HG03095 (cell line): ENCODE results near the gene SLC1A7.

Experiments used
- ATAC-seq: cut with Tn5 transposase; IDR thresholded peaks from one replicate; pipeline ENCODE4 v1.9.1; 2021; ENCODE audit warnings: moderate library complexity; ENCODE audit not compliant: unreplicated experiment

Gene SLC1A7

DNA sequence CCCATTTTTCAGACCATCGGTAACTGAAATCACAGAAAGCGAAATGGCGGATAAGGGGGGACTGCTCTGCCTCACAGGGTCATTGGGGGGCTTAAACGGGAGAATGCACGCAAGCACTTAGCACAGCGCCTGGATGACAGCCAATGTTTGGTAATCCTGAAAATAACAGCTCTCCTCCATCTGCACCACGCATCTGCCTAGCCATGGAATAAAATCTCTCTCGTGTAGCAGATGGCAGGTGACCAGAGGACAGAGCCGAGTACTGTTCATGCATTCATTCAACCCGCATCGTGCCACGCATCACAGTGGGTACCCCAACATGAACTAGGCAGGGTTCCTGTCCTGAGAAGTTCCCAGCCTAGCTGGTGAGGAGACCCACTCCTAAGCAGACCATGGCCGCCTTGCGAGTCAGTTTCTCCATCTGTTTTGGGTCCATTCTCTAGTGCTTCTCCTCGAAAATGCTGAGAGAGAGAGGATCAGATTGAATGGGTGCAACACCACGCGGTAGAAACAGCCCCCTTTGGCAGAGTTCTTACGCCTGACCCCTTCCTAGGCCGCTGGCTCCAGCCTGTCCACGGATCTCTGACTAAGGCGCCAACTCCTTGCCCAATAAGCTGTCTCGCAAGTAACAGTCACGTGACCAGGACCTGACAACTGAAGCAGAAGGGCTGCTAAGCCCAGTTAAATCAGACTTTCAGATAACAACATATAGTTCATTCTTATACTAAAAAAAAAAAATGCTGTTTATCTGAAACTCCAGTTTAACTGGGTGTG lies 7.3 kb downstream of the SLC1A7 start:
- ATAC-seq: no peak

DNA sequence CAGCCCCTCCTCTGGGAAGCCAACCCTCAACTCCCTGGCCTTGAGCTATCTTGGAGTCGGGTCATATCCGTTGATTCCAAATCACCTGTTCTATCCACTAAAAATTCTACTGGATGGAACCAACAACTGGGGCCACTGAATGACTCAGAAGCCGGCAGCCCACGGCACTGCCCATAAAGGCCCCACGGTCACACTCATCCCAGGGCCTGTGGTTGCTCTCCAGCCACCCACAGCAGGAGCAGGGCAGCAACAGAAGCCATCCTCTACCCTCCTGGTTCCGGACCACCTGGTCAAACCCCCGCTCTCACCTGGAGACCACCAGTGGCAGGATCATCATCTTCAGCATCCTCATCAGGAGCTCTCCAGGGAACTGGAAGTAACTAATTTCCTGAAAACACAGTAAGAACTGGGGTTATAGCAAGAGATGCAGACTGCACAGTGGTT lies 8.4 kb downstream of the SLC1A7 start:
- ATAC-seq: no peak

DNA sequence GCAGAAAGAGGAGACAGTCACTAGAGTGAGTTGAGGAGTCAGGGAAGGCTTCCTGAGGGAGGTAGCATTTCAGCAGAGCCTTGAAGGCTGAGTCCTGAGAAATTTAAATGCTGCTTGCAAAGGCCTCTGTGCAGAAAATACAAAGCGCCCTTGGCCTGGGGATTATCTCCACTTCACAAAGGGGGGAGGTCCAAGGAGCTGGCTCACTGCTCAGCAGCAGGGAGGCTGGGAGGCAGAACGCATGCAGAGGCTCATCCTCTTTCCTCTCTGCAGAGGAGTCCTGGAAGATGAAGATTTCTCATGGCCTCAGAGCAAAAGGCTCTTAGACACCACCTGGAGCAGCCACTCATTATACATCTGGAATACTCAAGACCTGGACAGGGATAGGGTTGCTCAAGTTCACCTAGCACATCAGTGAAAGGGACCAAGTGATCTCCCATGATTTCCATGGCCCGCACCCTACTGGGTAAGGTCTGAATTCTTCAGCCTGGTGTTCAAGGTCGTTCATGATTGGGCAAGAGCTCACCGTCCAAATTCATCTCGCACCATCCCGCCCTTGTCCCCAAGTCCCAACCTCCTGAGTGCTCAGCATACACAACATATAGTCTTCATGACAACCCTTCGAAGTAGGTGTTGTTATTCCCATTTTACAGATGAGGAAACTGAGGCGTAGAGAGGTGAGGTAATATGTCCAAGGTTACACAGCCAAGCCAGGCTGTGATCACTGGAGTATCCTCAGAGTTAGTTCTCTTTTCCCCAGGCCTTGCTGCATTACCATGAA lies 9.0 kb downstream of the SLC1A7 start:
- no peak for ATAC-seq

DNA sequence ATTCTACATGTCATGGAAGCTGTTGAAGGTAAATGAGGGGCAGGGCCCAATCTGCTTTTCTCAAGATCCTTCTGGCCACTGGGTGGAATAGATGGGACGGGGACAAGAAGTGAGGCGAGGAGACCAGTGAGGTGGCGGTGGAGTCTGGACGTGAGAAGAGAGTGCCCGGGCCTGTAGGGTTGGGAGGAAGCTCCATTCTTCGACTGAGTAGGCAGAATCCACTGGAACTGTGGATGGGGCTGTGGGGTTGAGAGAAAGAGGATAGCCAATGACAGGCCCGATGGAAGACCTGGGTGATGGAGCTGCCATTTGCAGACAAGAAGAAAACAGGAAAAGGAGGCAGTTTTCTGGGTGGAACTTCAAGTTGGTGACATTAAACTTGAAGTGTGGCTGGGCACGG lies 10.3 kb downstream of the SLC1A7 start:
- ATAC-seq: no peak

DNA sequence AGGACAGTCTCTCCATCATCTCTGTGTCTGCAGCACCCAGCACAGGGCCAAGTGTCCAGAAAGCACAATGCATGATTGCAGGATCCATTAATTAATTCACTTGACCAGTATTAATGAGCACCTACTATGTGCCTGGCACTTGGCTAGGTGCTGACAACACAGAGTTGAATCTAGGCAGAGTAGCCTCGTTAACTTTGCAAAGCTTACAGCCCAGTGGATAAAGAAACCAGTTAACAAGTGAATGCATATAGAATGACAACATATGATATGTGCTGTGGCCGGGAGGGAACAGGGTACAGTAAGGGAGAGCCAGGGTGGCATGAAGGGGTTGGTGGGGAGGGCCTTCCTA lies 10.9 kb downstream of the SLC1A7 start:
- no peak for ATAC-seq

DNA sequence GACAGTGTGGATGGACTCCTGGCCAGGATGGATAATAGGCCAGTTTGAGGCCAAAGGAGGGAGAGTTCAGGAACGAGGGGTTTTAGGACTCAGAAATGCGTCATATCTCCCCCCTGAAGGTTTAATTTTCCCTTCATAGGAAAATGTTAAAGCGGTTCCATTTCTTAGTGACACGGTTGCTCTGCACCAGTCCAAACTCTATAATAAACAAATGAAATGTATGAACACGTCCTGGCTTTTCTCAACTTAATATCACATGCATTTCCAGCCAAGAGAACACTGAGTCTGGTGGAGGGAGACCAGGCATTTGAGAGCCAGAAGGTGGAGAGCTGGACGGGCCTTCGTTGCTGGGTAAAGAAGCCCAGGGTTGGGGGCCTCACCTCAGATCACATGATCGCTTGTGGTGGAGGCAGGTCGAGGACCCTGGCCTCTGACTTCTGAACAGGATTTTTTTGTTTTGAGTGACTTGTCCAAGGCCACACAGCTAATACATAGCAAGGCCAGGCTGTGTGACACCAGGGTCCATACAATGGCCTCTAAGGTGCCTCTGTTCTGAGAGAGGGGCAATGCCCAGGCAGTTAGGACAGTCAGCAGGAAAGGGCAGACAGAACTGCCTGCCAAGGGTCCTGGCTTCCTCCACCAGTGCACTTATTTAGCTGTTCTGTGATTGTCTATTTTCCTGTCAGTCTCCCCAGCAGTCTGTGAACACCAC lies 11.4 kb downstream of the SLC1A7 start:
- no peak for ATAC-seq

DNA sequence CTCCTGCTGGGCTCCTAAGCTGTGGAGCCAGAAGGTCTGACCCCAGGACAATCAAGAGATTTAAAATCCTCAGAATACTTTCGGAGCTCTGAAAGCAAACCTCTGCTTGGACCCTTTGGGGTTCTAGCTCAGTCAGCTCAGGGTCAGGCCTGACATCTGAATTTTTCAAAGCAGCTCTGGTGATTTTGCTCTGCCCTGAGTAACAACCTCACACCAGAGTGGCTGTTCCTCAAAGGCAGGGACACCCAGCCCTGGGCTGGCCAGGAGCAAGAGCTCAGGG lies 11.9 kb downstream of the SLC1A7 start:
- ATAC-seq: no peak

DNA sequence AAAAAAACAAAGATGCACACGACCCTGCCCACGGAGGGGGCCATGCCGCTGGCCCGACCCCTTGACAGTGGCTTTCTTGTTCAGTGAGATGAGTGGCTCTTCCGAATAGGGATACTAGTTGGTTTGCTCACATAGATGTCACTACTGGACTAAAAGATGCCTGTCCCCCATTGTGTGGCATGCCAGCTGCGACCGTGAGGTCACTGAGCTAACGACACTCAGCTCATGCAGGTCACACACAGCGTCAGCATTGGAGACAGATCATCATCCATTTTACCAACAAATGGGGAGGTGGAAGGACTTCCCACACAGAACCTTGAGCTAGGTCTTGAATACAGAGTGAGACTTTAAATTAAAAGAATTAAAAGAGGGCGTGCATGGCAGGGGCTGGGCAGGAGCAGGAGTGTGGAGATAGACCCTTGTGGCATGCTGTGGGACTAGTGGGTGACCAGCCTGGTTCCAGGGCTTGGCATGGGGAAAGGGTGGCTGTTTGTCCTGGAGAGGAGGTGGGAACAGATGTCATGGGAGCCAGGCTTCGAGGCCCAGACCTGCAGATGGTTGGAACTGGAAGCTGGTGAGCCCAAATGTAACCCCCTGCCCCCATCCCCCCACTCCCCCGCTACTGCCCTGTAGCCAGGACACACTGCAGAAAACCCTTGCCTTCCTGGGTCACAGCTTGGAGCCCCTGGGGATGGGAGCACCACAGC lies 12.4 kb downstream of the SLC1A7 start:
- no peak for ATAC-seq

DNA sequence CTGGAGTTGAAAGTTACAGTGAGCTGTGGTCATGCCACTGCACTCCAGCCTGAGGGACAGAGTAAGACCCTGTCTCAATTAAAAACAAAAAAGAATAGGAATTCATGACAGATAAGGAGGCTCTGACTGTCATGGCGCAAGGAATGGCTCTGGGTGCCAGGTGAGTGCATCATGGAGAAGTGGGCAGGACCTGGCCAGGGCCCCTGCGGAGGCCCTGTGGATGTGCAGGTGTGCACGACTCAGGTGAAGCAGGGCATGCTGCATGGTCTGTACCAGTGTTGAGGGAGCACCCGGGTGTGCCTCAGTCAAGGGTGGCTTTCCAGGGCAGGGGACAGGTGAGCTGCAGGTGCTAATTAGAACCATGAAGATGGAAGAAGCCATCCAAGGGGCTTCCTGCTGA lies 14.0 kb downstream of the SLC1A7 start:
- no peak for ATAC-seq

DNA sequence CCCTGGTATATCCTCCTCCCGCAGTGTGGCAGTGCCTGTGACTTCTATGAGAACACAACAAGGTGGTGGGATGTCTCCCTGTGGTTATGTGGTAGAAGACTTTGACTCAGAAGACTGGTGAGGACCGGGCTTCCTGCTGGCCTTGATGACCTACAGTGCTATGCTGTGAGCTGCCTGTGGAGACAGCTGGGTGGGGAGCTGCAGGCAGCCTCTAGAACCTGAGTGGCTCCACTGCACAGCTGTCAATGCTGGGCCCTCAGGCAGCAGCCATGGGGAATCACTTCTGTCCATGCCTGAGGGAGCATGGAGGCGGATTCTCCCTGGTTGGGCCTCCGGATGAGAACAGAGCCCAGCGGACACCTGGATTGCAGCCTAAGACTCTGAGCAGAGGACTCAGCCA lies 14.9 kb downstream of the SLC1A7 start:
- ATAC-seq: no peak

DNA sequence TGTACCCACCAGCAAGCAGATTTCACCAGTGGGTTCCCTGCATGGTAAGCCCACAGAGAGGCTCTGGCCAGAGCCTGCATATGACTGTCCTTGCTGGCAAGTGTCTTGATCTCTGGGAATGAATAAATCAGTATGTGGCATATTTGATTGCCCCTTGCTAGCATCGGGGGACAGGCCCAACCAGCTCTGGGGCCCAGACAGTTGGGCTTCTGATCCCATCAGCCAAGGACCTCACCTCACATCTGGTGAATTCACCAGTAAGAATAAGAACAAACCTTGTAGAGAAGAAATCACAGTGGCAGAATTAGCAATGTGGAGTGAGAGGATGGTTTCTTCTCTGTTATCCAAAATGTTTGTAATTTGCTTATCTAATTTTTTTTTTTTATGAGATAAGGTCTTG lies 15.9 kb downstream of the SLC1A7 start:
- no peak for ATAC-seq

DNA sequence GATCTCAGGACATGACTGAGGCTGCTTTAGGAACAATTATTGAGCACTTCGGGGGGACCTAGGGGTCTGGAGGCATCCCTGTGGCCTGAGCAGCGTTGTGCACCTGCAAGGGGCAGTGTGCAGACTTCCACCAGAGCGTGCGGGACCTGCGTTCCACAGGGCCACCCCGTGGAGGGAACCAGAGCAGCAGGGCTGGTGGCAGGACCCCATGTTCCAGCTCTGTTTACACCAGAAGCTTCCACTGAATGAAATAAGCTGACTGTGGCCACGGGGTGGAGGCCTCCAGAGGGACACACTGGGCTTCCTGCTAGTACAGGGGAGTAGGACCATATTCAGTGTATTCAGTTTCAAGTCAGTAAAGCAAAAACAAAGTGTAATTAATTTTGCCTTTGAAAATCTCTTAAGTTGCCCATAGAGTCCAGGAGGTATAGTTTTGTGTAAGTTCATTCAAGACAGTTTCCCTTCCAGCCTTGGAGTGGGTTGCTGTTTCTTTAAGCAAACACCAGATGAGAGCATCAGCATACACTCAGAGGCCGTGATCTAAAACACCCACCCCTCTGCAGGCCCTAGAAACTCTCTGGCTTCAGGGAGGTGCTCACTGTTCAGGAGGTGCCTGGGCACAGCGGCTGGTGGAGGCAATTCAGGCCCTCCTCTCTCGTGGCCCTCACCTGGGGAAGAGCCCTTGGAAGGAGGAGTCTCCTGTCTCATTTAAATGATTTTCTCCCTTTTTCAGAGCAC lies 16.6 kb downstream of the SLC1A7 start:
- no peak for ATAC-seq

DNA sequence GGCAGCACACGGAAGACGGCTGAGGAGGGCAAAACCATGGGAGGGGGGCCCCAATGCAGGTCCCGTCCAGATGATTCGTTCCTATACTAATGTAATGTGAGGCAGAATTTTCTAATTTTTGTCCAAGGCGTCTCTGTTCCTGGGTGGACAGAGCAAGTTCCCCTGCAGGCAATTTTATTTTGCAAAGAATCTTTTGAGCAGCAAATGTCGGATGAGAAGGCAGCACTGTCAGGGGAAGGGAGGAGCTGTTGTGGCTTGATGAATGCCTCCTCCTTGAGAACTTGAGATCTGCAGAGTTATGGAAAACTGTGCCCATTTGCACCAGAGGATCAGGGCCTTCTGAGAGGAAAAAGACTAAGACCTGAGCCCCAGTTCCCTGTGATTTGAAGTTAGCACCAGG lies 17.3 kb downstream of the SLC1A7 start:
- no peak for ATAC-seq

DNA sequence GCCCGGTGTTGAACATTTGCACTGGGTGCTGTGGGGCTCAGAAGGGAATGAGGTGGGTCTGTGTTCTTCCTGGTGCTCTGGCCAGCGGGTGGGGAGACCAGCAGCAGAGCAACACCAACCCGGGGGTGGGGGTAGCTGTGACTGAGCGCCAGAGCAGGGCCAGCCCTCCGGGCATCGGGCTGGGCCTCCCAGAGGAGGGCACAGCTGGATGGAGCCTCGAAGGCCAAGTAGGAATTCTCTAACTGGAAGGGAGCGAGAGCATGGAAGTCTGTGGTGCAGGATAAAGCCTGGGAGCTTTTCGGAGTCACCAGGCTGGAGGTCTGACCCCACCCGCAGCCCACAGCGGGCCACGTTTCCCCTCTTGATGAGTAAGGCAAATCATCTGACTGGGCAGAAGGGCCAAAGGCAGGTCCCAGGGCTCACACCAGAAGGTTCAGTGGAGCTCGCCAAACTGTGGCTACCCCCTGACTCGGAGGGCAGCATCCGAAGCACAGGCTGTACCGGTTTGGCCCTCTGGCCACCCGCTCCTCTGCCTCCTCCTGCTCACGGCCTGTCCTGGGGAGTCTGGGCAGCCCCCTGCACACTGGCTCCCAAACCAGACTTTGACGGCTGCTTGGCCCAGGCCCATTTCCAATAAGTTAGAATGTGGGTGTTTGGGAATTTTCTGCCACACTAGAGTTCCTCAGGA lies 18.8 kb downstream of the SLC1A7 start:
- no peak for ATAC-seq

DNA sequence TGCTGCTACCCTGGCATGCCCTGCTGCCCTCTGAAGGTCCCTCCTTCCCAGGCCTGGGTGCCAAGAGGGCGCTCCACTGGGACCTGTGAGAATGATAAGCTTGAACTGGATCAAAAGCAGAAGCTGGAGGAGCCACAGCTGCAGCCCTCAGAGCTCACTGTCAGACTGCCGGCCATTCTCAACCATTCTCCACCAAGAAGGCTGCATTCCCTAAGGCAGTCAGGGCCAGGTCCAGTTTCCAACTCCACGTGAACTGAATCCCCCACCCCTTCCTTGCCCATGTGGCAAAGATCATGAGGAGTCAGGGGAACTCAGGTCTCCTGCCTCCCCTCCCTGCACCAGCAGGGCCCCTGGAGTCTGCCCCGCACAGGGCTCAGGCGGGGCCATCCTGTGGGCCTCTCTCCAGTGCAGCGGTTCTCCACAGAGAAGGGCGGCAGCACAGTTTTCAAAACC lies 19.5 kb downstream of the SLC1A7 start:
- no peak for ATAC-seq

DNA sequence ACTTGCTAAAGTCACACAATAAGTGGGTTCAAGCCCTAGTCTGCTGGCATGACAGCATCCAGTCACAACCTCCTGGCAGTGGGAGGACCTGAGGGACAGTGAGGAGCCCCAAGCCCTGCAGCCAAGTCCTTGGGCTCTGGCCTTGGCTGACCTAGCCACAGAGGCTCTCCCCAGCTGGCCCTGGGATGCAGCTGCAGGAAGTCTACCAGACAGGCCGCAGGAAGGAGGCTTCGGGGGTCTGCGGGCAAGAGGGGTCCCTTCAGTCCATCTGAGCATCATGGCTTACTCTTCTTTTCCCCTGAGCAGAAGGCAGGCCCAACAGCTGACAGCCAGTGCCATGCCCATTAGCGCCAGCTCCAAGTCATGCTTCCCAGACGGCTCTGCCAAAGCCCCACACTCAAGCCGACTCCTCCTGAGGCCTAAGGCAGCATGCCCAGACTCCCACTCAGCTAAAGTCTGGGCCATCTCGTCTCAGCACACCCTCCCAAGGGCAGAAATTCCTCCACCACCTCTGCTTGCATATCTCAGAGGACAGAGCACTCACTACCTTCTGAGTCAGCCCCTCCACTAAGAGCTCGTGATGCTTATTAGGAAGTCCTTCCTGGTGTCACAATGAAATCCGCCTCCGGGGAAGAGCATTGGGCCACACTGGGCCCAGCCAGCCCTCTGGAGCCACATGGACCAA lies 20.1 kb downstream of the SLC1A7 start:
- no peak for ATAC-seq

DNA sequence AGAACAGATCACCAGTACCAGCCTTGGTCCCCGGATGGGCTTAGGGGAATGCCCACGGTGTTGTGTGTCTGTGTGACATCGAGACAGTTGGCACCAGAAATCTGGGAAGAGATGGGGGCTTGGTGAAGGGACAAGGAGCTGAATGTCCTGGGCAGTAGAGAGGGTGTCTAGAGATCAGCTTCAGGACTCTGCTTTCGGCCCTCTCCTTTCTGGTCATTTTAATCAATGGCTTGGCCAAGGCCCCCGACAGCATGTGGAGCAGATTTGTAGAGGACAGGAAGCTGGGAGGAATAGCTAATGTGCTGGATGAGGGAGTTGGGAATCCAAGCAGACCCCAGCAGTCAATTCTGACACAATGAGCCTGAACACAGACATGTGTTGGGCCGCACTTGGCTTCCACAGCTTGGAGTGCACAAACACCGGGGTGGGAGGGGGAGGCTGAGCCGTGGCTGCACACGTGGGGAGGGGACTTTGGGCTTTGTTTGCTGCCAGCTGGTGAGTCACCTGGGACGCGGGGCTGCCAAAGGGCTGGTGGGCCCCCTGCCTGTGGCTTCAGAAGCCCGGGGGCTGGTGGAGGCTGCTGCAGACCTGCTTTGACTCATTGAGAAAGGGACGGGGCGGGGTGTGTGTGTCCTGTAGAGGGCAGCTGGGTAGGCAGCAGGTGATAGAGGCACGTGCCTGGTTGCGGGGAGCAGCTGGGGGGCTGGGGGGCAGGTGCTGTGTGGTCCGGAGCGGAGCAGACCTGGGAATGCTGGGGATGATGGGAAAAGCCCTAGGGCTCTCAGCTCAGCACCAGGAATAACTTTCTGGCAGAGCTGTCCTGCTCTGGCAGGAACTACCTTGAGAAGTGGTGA lies 20.9 kb downstream of the SLC1A7 start:
- no peak for ATAC-seq

DNA sequence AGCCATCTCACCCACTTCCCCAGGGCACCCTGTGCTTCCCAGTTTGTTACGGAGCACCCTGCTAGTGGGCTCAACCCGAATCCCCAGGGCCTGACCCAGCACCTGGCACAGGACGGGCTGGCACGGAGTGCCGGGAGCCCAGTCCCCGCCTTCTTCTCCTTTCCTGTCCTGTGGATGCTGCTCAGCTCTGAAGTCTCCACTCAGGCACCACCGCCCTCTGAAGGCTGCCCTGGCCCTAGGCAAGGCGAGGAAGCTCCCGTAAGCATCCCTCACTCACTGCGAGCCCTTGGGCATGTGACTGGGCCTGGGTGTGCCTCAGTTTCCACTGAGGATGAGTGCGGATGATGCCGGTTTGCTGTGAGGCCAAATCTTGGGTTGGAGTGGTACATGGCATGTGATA lies 21.8 kb downstream of the SLC1A7 start:
- no peak for ATAC-seq

DNA sequence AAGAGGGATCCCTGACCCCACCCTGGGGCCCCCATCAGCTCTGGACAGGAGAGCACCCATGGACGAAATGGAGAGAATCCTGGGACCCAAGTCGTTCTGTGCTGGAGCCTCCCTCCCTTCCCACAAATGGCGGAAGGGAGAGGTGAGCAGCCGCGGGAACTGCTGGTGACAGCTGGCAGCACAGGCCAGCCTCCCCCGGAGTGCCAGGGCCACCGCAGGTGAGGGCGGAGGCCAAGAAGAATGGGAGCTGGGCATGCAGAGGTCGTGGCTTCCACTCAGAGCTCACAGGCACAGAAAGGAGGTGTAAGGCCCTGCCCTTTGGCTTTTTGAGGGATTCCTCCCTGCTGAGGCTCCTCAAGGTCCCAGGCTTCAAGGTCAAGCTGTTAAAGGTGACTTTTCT lies 24.6 kb downstream of the SLC1A7 start:
- no peak for ATAC-seq
